Measurements from ENCODE around the gene JUP.
"Not testable (repeated sequence)": the region's sequence is repeated elsewhere in the genome, so short reads cannot be mapped to it uniquely, and the experiment has no call there.

Gene JUP

GRCh38 chr17:41786227-41787020 lies at the start of gene JUP:
JUP (minus strand) TSS chr17:41786711; CDS start chr17:41771854, 14,857 bp downstream.
- DNase-seq: peak; percentile 85

GRCh38 chr17:41835800-41836549 lies 49.5 kb upstream of the JUP start, which contains the start of gene NT5C3B:
NT5C3B (minus strand) TSS chr17:41836232; CDS start chr17:41836193, 39 bp downstream.
- peak; percentile 58 for DNase-seq

- DNase-seq: no peak
Observed at GRCh38 chr17:41835214-41835799, 48.8 kb upstream of the JUP start.

GRCh38 chr17:41829961-41830360 lies 43.5 kb upstream of the JUP start:
- DNase-seq: not testable (repeated sequence)

DNA sequence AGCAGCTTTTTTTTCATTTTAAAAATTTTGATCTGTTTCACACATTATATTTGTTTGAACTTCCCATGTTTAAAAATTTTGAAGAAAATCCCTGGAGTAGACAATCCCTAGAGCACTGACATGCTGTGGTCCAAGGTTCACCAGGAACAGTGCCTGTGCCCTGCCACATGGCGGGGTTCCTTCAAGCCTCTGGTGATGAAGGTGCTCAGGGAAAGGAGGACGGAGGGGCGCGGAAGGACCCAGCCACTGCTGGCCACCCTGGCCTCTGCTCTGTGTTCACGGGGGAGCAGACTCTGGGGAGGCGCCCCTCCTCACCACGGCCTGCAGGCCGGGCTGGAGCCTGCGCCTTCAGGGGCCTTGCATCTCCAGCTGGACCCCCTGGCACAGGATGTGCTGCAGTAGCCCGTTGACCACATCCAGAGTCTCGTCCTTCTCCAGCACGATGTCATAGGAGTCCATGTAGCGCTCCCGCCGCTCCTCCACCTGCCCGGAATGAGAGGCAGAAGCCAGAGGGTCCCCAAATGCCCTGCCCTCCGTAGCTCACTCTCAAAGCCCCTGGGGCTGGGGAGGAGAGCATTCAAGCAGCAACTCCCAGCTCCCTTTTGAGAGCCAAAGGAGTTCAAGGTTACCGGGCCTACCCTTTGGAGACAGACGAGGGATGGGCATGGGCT lies 38.8 kb upstream of the JUP start:
- DNase-seq: no peak

DNA sequence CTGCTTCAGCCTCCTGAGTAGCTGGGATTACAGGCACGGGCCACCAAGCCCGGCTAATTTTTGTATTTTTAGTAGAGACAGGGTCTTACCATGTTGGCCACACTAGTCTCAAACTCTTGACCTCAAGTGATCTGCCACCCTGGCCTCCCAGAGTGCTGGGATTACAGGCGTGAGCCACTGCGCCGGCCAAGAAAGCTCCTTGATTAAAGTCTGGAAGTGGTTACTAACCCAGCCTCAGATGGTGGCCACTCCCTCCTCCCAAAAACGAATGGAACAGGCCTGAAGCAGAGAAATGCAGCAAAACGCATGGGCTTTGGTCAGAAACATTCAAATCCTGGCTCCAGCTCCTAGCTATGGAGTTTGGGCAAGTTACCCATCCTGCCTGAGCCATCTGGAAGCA lies 37.6 kb upstream of the JUP start:
- DNase-seq: no peak

DNA sequence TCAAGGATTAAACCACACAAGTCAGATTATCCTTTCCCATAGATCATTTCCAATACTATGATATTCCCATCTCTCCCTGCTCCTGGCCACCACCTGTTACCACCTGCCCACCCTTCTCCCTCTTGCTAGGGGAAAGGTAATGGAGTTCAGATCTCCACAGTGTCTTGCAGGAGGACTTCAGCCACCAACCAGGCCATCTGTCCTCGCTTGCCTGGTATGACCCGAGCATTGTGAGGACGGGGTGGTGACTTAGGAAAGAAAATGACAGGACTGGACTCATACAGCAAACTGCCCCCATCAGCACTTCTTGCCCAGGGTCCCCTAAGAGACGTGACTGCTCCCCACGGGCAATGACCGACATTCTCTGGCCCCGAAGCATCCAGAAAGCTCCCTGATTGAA lies 37.1 kb upstream of the JUP start:
- DNase-seq: no peak

- no peak for DNase-seq
Observed at GRCh38 chr17:41823141-41823524, 36.6 kb upstream of the JUP start.

GRCh38 chr17:41822216-41823140 lies 36.0 kb upstream of the JUP start:
- DNase-seq: no peak

- DNase-seq: no peak
Observed at GRCh38 chr17:41821776-41822175, 35.3 kb upstream of the JUP start.

GRCh38 chr17:41818024-41818423 lies 31.5 kb upstream of the JUP start:
- DNase-seq: no peak

- DNase-seq: no peak
Observed at GRCh38 chr17:41816637-41817320, 30.3 kb upstream of the JUP start.

DNA sequence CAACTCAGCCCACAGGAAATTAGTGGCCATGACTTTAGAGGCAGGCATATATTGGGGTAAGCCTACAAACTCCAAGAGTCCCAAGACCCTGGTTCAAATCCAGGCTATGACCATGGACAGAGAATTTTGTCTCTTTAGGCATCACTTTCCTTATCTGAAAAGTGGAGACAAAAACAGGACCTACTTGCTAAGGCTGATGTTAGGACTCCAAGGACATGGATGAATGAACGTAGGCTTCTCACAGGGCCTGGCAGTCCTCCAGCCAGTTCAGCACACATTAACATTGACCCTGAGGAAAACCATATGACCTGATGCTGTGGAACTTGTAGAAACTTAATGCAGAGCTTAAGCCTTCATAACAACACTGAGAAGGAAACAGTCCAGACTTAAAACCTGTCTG lies 27.7 kb upstream of the JUP start:
- no peak for DNase-seq

- no peak for DNase-seq
Observed at GRCh38 chr17:41813699-41814124, 27.2 kb upstream of the JUP start.

GRCh38 chr17:41813152-41813680 lies 26.7 kb upstream of the JUP start:
- DNase-seq: no peak

GRCh38 chr17:41812381-41813151 lies 26.1 kb upstream of the JUP start, which contains the start of gene FKBP10:
FKBP10 (plus strand) TSS chr17:41813004; CDS start chr17:41813035, 31 bp downstream.
- no peak for DNase-seq

GRCh38 chr17:41811549-41812380 lies 25.3 kb upstream of the JUP start, which contains the start of gene P3H4:
P3H4 (minus strand) TSS chr17:41811949; CDS start chr17:41811915, 34 bp downstream.
- peak; percentile 69 for DNase-seq

DNA sequence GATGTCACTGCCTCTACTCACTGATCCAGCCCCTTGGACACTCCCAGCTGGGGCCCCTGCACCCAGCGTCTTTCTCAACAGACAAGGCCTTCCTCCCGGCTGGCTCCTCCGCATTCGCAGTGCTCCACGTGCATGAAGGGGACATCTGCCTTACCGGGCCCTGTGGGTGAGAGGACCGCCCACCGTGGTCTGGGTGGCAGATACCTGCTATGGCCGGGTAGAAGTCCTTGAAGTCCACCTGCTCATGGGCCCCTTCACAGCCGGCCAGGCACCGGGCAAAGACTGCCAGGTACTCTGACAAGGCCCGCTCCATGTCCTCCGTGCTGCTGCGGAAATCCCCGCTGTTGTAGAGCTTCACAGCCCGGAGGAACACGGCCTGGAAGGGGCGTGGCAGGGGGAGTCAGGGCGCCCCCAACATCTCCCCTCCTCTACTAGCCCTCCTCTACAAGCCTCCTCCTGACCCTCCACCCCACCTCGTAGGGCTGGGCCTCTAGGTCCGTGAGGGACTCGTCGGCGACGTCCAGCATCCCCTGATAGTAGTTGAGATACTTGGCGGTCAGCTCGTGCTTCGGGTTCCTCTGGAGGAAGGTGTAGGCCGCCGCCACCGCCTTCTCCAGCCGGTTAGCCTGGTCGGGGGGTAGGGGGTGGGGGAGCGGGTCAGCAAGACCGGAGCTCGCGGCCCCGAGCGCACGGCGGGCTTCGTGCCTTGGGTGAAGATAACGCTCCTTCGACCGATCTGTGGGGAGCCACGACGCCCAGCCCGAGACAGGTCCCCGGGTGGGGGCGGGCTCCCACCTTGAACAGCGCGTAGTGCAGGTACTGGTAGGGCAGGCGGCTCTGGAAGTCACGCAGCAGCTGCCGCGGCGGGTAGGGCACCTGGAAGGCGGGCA lies 24.4 kb upstream of the JUP start:
- DNase-seq: no peak
